HG02840 (cell line): Measurements from ENCODE around the gene XKRX.

Experiments used
- ATAC-seq: cut with Tn5 transposase; IDR thresholded peaks from one replicate; pipeline ENCODE4 v1.9.1; 2021; ENCODE audit warnings: mild to moderate bottlenecking, moderate library complexity, moderate number of reproducible peaks; ENCODE audit not compliant: unreplicated experiment, low FRiP score

The XKRX gene

DNA sequence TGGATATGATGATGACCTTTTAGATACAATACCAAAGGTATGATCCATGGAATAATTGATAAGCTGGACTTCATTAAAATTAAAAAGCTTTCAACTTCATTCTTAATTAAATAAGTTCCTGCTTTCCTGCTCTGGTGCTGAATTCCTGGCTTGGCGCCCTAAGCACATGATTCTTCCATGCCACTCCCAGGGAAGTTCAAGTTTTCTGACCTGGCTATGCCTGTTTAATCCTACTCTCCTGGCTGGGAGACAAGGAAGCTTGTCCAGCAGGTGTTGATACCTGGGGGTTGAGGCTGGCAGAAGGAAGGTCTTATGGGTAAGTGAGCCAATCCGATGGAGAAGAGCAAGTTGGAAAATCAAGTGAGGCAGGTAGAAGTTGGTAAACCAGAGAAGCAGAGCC lies 24.3 kb downstream of the XKRX start:
- ATAC-seq = no peak

GRCh38 chrX:100895365-100896075 lies 33.2 kb downstream of the XKRX start:
- no peak for ATAC-seq

DNA sequence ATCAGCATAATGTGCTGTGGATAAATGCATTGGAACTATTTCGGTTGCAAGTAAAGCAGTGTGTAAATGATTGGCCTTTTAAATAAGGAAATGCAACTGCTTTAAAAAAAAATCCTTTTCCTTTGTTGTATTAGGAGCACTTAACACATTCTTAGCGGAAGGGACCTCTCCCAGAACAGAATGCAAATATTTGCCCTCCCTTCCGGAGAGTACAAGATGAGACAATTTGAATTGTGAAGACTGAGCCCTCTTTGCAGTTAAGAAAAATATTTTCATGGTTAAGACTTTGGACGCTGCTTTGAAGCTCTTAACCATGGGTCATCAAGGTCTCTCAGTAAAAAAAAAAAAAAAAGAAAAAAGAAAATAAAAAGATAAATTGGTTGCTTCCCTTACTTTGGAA lies 45.1 kb downstream of the XKRX start:
- ATAC-seq = no peak

- ATAC-seq = no peak
Measured at GRCh38 chrX:100880368-100880767, 48.3 kb downstream of the XKRX start.

DNA sequence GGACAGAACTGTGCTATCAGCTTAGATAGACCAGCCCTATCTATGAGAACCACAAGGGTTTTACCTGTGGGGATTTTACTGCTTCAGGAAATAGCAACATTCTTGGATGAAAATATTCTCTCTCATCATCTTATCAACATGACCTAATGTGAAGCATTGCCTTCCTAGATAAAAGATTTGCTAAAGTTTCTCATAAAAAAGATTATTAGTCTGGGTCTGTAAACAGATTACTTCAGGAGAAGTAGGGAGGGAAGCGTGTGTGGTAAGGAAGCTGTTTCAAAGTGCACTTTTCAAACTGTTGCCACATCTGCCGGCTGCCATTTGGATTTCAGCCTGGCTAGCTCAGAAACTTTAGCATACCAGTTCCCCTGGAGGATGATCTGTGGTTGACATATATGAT lies 54.4 kb downstream of the XKRX start, which contains the start of gene NOX1:
Gene NOX1 (minus strand): TSS at position 35 of the 400 bp plus-strand sequence. CDS start 220 bp downstream, outside the sequence.
- no peak for ATAC-seq

GRCh38 chrX:100871594-100872560 lies 56.8 kb downstream of the XKRX start:
- ATAC-seq = no peak

- ATAC-seq = no peak
Measured at GRCh38 chrX:100870527-100870926, 58.2 kb downstream of the XKRX start.

GRCh38 chrX:100868273-100868672 lies 60.4 kb downstream of the XKRX start:
- no peak for ATAC-seq

DNA sequence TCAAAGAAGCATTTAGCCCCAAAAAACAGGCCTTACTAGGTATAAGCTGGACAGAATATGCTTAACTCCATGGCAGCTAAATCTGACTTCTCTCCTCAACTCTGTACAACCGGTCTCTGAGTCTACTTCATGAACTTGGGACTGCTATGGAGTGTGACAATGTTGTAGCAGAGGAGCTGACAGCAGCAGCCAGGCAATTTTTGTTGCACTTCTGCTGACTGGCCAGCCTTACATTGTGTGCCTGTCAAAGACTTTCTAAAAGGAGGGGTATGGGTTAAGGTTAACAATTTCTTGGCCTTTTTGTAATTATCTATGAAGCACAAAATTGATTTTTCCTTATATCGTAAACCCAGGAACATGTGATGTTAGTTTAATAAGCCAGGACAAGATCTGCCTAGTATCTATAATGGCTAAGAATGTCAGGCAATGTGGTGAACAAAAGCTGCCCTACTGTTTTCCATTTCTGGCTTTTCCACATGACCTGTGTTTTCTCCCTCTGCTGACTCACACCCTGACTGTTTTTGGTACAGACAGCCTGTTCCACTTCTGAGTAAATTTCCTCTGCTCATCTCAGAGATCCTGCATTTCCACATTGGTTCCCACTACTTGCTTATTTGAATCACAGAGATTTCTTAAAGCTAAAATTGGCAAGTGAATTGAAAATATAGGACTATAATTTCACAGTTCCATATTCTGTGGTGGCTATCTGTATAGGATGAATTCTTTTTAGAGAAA lies 63.9 kb downstream of the XKRX start:
- ATAC-seq = no peak
